PFSK-1 (cell line): ENCODE measurements around the gene CCSER1.

Source experiments
- FOXP2 ChIP-seq: optimal IDR thresholded peaks from 2 replicates; pipeline ENCODE3; 2011; ENCODE audit warnings: borderline replicate concordance, control low read depth, inconsistent platforms; ENCODE audit not compliant: insufficient read depth; ENCODE audit errors: extremely low read length, extremely low read depth
- POLR2AphosphoS5 ChIP-seq: IDR thresholded peaks from 2 replicates; pipeline ENCODE4 v1.6.1; 2012; ENCODE audit warnings: low read depth, mild to moderate bottlenecking, control low read depth, low read length, moderate library complexity
- REST ChIP-seq, 2 experiments: IDR thresholded peaks; 2 replicates each; pipeline versions ENCODE4 v1.6.1 to v1.8.0; 2011 to 2012; ENCODE audit warnings: low read depth in 2 of 2, low read length in 2 of 2, control low read depth in 1 of 2, inconsistent platforms in 1 of 2, mild to moderate bottlenecking in 1 of 2, moderate library complexity in 1 of 2; ENCODE audit not compliant: insufficient read depth in 1 of 2
- SIN3A ChIP-seq: IDR thresholded peaks from 2 replicates; pipeline ENCODE4 v1.6.1; 2012; ENCODE audit warnings: mild to moderate bottlenecking, low read length, moderate library complexity, borderline replicate concordance; ENCODE audit not compliant: insufficient read depth
- TAF1 ChIP-seq: IDR thresholded peaks from 2 replicates; pipeline ENCODE4 v1.6.1; 2012; ENCODE audit warnings: low read length, control low read depth, borderline replicate concordance; ENCODE audit not compliant: insufficient read depth

The CCSER1 gene

GRCh38 chr4:90840291-90840690 is 713.1 kb downstream of the CCSER1 start:
- TF ChIP-seq SIN3A, result no peak
- TF ChIP-seq POLR2AphosphoS5, result no peak
- TF ChIP-seq TAF1, result no peak
- no peak for TF ChIP-seq REST (IDR thresholded peaks at IDR 0.05; ENCODE audit: insufficient read depth in 1 of 2, low read depth in 2 of 2, low read length in 2 of 2)
- TF ChIP-seq FOXP2, result no peak

GRCh38 chr4:90840828-90841227 is 713.6 kb downstream of the CCSER1 start:
- TF ChIP-seq POLR2AphosphoS5 (no peak), REST (IDR thresholded peaks at IDR 0.05; ENCODE audit: insufficient read depth in 1 of 2, low read depth in 2 of 2, low read length in 2 of 2) (no peak), FOXP2 (no peak), TAF1 (no peak), SIN3A (no peak)

- no peak for TF ChIP-seq SIN3A
- no peak for TF ChIP-seq REST (IDR thresholded peaks at IDR 0.05; ENCODE audit: insufficient read depth in 1 of 2, low read depth in 2 of 2, low read length in 2 of 2)
- TF ChIP-seq POLR2AphosphoS5, result no peak
- no peak for TF ChIP-seq FOXP2
- TF ChIP-seq TAF1, result no peak
These were observed 714.5 kb downstream of the CCSER1 start for GRCh38 chr4:90841676-90842075.

- no peak for TF ChIP-seq REST (IDR thresholded peaks at IDR 0.05; ENCODE audit: insufficient read depth in 1 of 2, low read depth in 2 of 2, low read length in 2 of 2)
- TF ChIP-seq SIN3A, result no peak
- TF ChIP-seq POLR2AphosphoS5, result no peak
These were observed 715.8 kb downstream of the CCSER1 start for GRCh38 chr4:90842960-90843359.

GRCh38 chr4:90844241-90844640 is 717.0 kb downstream of the CCSER1 start:
- TF ChIP-seq TAF1, result no peak
- TF ChIP-seq SIN3A, result no peak
- TF ChIP-seq REST (IDR thresholded peaks at IDR 0.05; ENCODE audit: insufficient read depth in 1 of 2, low read depth in 2 of 2, low read length in 2 of 2), result no peak
- no peak for TF ChIP-seq FOXP2
- no peak for TF ChIP-seq POLR2AphosphoS5
